ENCODE results near the gene CSMD2. TPM values are rescaled to one million over a fixed set of nuclear protein-coding genes. Genes with fewer than 3 reads are reported as not detected.

Gene CSMD2
- total RNA-seq, 2 experiments from 2014 or later, result not detected

- intact Hi-C loops (cut with micrococcal nuclease; ENCODE audit: unreplicated experiment), result no loop called here
- DNase-seq (ENCODE audit: low spot score), result no peak
- CTCF ChIA-PET (ENCODE audit: unreplicated experiment), result no interaction called here
These were observed 267.8 kb downstream of the CSMD2 start for GRCh38 chr1:33897092-33897725.

DNA sequence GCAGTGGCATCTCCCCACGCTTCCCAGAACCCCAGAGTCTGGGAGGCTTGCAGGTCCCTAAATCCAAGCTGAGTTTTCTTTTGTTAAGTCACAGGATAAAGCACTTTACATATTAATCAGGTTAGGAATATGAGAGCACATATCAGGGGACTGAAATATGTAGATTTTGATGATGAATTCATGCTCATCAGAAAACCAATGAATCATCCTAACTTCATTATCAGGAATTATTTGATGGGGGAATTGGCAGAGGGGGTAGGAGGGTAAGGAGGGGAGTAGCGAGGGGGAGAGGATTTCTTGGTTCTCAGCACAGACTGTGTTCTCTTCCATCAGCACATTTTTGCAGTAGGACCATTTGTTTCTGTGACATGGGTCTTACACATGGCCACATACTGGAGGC, 269.1 kb downstream of the CSMD2 start:
- H3K36me3 ChIP-seq (ENCODE audit: insufficient read depth, low read length), result no peaks in the 10 kb centered on the region
- H3K9me3 ChIP-seq (ENCODE audit: low read length), result no peaks in the 10 kb centered on the region
- no peak overlapping the region for H3K4me3 ChIP-seq (ENCODE audit: low read depth, low read length, poor library complexity, severe bottlenecking)
- ChIA-PET POLR2A (no interaction called here), CTCF (ENCODE audit: unreplicated experiment) (no interaction called here)
- H3K79me2 ChIP-seq (ENCODE audit: insufficient read depth, low read depth, low read length), result no peaks in the 10 kb centered on the region
- no peaks in the 10 kb centered on the region for H4K20me1 ChIP-seq (ENCODE audit: insufficient read depth, low read length)
- no peak overlapping the region for H3K4me2 ChIP-seq (ENCODE audit: low read length)
- no peak overlapping the region for H3K27ac ChIP-seq (ENCODE audit: low read depth, low read length, poor library complexity, severe bottlenecking)
- no peaks in the 10 kb centered on the region for H3K4me1 ChIP-seq (ENCODE audit: insufficient read depth, low read length, poor library complexity, severe bottlenecking)
- no TSS peak for BruUV-seq (replicated peaks)
- no peaks in the 10 kb centered on the region for H3K9me2 ChIP-seq (ENCODE audit: insufficient read depth, low read length)
- DNase-seq (ENCODE audit: low spot score), result no peak
- no peak for TF ChIP-seq EZH2phosphoT487 (IDR thresholded peaks at IDR 0.05; ENCODE audit: borderline replicate concordance, low read depth, low read length)
- TF ChIP-seq, protein P1, sequence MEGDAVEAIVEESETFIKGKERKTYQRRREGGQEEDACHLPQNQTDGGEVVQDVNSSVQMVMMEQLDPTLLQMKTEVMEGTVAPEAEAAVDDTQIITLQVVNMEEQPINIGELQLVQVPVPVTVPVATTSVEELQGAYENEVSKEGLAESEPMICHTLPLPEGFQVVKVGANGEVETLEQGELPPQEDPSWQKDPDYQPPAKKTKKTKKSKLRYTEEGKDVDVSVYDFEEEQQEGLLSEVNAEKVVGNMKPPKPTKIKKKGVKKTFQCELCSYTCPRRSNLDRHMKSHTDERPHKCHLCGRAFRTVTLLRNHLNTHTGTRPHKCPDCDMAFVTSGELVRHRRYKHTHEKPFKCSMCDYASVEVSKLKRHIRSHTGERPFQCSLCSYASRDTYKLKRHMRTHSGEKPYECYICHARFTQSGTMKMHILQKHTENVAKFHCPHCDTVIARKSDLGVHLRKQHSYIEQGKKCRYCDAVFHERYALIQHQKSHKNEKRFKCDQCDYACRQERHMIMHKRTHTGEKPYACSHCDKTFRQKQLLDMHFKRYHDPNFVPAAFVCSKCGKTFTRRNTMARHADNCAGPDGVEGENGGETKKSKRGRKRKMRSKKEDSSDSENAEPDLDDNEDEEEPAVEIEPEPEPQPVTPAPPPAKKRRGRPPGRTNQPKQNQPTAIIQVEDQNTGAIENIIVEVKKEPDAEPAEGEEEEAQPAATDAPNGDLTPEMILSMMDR (conservative IDR thresholded peaks at IDR 0.05; ENCODE audit: low read length), result no peak
- intact Hi-C loops (cut with micrococcal nuclease; ENCODE audit: unreplicated experiment), result no loop called here
- H2AFZ ChIP-seq (ENCODE audit: low read length), result no peak overlapping the region

More at GRCh38 chr1:33897092-33897725, 267.8 kb downstream of the CSMD2 start:
- no TSS peak for BruUV-seq (replicated peaks)
- Histone ChIP-seq H3K27ac (ENCODE audit: low read depth, low read length, poor library complexity, severe bottlenecking) (no peak overlapping the region), H4K20me1 (ENCODE audit: insufficient read depth, low read length) (no peaks in the 10 kb centered on the region), H3K4me3 (ENCODE audit: low read depth, low read length, poor library complexity, severe bottlenecking) (no peak overlapping the region), H3K79me2 (ENCODE audit: insufficient read depth, low read depth, low read length) (no peaks in the 10 kb centered on the region), H2AFZ (ENCODE audit: low read length) (no peak overlapping the region), H3K9me2 (ENCODE audit: insufficient read depth, low read length) (no peaks in the 10 kb centered on the region), H3K36me3 (ENCODE audit: insufficient read depth, low read length) (no peaks in the 10 kb centered on the region), H3K9me3 (ENCODE audit: low read length) (no peaks in the 10 kb centered on the region), H3K4me2 (ENCODE audit: low read length) (no peak overlapping the region), H3K4me1 (ENCODE audit: insufficient read depth, low read length, poor library complexity, severe bottlenecking) (peaks cover 4% of the 10 kb centered on the region)
- POLR2A ChIA-PET, result interaction anchor here (0.6 kb wide), 1 partner anchor 250 kb away, joined by 4 read pairs; no protein-coding TSS in a partner anchor
- no peak for TF ChIP-seq EZH2phosphoT487 (IDR thresholded peaks at IDR 0.05; ENCODE audit: borderline replicate concordance, low read depth, low read length)
- TF ChIP-seq, protein P1 (conservative IDR thresholded peaks at IDR 0.05; ENCODE audit: low read length), result no peak

DNA sequence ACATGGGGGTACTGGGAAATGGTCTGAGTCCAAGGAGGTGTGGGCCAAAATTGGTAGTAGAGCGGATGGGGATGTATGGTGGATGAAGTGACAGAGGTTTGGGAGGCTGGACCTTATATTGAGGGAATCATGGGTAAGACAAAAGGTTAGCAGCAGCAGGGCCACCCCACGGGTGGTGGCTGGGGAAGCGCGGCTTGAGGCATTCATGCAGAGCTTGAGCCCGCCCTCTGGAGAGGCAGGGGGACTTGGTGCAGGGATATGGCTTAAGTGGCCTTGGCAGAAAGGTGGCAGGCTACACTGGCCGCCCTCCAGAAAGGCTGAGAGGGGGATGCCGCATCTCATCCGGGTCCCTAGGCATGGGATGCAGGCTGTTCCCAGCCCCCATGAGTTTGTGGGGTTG, 269.6 kb downstream of the CSMD2 start:
- Histone ChIP-seq H4K20me1 (ENCODE audit: insufficient read depth, low read length) (no peaks in the 10 kb centered on the region), H3K4me1 (ENCODE audit: insufficient read depth, low read length, poor library complexity, severe bottlenecking) (no peaks in the 10 kb centered on the region), H3K4me2 (ENCODE audit: low read length) (no peak overlapping the region), H3K36me3 (ENCODE audit: insufficient read depth, low read length) (no peaks in the 10 kb centered on the region), H3K79me2 (ENCODE audit: insufficient read depth, low read depth, low read length) (no peaks in the 10 kb centered on the region), H3K27ac (ENCODE audit: low read depth, low read length, poor library complexity, severe bottlenecking) (no peak overlapping the region), H3K4me3 (ENCODE audit: low read depth, low read length, poor library complexity, severe bottlenecking) (no peak overlapping the region), H2AFZ (ENCODE audit: low read length) (no peak overlapping the region), H3K9me3 (ENCODE audit: low read length) (no peaks in the 10 kb centered on the region), H3K9me2 (ENCODE audit: insufficient read depth, low read length) (no peaks in the 10 kb centered on the region)
- intact Hi-C loops (cut with micrococcal nuclease; ENCODE audit: unreplicated experiment), result no loop called here
- BruUV-seq (replicated peaks), result no TSS peak
- ChIA-PET POLR2A (no interaction called here), CTCF (ENCODE audit: unreplicated experiment) (no interaction called here)
- DNase-seq (ENCODE audit: low spot score), result no peak
- TF ChIP-seq, protein P1 (conservative IDR thresholded peaks at IDR 0.05; ENCODE audit: low read length), result no peak
- TF ChIP-seq EZH2phosphoT487 (IDR thresholded peaks at IDR 0.05; ENCODE audit: borderline replicate concordance, low read depth, low read length), result no peak
